ELF-1 (cell line): Measurements from ENCODE around the gene NANOS2.
"Not testable (repeated sequence)": the region's sequence is repeated elsewhere in the genome, so short reads cannot be mapped to it uniquely, and the experiment has no call there.

Experiments used
- DNase-seq: peaks from one replicate; pipeline ENCODE4 v3.0.0-alpha.2; 2016; ENCODE audit warnings: low read depth, low spot score

NANOS2 gene

DNA sequence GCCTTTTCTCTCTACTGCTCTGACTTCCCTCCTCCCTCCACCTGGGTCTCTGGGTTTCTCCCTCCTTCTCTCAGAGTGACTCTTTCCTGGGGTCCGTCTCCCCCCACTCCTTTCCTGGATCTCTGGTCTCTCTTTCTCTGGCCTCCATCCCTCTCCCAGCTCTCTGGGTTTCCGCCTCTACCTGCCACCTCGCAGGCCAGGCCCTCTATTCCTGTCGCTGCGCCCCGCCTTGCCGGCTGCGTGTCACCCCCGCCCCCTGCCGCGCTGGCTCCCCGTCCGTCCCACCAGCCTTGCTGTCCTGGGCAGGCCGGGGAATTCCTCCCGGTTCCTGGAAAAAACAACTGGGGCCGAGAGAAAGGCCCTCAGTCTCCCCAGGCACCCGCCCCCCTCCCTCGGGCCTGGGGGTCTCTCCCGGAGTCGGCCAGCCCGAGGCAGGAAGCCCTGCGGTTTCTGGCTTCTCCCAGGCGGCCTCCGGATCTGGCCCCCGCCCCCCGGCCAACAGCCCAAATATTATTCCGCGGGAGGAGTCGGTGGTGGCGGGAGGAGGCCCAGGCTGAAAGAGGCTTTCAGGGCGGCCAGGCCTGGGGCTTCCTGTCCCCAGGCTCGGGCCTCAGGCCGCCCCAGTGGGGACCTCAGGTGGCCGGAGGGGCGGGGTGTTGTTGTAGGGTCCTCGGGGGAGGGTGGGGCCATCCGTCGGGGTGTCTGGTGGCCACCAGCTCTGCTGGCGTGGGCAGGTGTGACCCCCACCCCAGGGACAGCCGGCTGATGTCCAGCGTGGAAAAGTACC is 38.0 kb downstream of the NANOS2 start:
- DNase-seq, result peak; percentile 44

DNA sequence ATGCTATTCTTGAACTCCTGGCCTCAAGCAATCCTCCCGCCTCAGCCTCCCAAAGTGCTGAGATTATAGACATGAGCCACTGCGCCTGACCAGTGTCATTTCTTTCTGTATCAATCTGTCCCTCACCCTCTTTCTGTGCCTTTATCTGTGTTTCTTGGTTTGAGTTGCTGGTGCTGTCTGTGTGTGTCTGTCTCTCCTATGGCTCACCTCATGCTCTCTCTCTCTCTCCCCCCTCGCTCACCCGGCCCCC is 38.5 kb downstream of the NANOS2 start:
- no peak for DNase-seq

DNA sequence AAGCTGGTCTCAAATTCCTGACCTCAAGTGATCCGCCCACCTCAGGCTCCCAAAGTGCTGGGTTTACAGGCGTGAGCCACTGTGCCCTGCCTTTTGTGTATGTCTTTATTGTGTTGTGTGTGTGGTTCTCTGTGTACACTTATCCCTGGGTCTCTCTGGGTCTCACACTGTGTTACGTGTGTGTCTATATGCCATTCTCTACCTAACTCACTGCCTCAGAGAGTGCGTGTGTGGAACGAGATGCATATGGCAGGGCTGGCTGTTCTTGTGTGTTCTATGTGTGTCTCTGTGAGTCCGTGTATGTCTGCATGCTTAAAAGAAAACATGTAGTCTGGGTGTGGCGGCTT is 40.0 kb downstream of the NANOS2 start:
- no peak for DNase-seq

DNA sequence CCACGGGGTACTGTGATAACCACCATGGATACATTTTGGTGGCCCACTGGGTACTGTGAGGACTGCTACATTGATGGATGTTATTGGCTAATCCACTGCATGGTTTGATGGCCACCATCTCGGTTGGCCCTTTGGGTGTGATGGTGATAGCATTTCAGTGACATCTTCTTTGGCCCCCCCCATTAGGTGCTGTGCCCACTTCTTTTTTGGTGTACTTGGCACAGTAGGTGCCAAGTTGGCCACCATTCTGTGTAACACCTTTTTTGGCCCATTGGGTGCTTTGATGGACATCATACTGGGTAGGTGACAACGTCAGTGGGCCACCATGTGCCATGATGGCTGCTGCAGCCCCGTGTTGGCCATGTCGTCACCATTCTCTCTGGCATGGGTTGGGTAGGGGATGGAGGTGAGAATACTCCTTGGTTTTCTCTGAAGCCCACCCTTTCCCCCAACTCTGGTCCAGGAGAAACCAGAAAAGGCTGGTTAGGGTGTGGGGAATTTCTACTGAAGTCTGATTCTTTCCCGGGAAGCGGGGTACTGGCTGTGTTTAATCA is 41.3 kb downstream of the NANOS2 start:
- DNase-seq, result no peak

DNA sequence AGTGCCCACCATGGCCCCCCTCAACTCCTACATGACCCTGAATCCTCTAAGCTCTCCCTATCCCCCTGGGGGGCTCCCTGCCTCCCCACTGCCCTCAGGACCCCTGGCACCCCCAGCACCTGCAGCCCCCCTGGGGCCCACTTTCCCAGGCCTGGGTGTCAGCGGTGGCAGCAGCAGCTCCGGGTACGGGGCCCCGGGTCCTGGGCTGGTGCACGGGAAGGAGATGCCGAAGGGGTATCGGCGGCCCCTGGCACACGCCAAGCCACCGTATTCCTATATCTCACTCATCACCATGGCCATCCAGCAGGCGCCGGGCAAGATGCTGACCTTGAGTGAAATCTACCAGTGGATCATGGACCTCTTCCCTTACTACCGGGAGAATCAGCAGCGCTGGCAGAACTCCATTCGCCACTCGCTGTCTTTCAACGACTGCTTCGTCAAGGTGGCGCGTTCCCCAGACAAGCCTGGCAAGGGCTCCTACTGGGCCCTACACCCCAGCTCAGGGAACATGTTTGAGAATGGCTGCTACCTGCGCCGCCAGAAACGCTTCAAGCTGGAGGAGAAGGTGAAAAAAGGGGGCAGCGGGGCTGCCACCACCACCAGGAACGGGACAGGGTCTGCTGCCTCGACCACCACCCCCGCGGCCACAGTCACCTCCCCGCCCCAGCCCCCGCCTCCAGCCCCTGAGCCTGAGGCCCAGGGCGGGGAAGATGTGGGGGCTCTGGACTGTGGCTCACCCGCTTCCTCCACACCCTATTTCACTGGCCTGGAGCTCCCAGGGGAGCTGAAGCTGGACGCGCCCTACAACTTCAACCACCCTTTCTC is 42.3 kb downstream of the NANOS2 start:
- DNase-seq, result no peak

DNA sequence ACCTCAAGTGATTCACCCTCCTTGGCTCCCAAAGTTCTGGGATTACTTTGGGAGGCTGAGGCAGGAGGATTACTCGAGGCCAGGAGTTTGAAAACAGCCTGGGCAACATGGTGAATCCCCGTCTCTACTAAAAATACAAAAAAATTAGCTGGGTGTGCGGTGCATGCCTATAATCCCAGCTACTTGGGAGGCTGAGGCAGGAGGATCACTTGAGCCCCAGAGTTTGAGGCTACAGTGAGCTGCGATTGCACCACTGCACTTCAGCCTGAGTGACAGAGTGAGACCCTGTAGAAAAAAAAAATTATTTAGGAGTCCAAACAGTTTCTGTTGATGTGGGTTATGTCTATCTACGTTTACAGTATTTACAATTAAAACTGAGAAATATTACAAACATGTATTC is 43.8 kb downstream of the NANOS2 start:
- DNase-seq, result no peak

DNA sequence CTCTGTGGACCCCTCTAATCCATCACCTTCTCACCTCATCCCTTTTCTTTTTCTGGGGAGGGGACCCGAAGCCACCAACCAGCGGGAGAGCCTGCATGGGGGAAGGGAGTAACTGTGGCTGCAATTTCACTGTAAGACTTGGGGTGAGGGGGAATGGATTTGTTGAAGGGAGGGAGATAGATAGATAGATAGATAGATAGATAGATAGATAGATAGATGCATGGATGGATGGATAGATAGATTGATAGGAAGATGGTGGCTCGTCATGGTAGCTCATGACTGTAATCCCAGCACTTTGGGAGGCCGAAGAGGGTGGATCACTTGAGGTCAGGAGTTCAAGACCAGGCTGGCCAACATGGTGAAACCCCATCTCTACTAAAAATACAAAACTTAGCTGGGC is 47.3 kb downstream of the NANOS2 start:
- DNase-seq, result not testable (repeated sequence)

DNA sequence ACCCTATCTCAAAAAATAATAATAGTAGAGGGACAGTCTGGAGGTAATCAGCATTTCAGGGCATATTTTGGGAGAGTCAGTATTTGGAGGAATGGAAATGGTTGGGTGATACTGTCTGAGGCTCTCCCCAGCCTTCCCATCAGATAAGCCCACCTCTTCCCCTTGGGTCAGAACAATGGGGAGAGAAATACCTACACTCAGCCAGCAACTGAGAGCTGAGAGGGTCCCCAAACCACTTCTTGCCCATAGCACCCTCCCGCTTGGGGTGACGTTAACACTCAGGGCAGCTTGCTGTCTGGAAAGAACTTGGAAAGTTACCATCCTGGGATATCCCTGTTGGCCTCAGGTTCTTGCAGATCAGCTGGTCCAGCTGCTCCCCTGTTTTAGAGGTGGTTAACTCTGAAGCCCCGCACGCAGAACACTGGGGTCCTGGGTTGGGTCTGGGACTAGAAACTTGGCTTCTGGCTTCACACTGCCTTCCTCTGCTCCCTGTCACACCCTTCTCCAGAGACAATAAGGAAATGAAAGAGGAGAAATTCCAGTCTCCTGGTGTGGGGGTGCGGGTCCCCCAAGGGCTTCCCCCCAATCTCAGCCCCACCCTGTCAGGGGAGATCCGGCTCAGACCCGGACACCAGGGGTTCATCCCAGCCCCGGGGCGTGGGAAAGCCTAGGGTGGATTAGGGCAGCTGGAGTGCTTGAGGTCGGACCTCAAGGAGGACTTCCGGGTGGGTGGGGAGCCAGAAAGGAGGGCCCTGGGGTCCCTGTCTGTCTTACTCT is 48.0 kb downstream of the NANOS2 start:
- DNase-seq, result no peak

DNA sequence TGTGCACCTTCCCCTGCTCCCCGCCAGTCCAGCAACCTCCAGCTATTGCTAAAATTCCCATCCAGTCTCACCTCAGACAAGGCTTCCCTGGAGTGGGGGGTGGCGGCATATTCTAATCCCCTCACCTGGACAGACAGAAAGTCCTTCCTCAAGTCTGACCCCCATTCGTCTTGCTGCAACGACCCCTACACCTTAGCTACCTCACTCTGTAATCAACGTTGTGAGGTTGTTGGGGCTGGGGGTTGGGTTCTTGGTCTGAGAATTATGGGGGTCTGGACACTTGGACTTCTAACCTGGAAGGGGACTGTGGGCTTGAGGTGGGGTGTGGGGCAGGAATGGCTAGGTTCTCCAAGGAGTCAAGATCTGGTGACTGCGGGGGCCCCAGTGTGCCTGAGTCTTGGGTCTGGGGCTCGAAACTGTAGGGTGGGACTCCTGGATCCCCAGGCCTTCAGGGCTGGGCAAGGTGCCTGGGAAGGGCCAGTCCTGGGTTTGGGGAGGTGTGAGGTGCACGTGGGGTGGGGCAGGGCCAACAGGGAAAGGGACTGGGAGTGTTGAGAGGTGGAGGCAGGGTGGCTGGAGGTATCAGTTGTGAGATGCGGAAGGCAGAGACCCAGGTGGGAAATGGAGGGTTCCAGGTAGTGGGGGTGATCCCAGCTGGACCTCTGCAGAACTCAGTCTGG is 49.2 kb downstream of the NANOS2 start:
- DNase-seq, result no peak

DNA sequence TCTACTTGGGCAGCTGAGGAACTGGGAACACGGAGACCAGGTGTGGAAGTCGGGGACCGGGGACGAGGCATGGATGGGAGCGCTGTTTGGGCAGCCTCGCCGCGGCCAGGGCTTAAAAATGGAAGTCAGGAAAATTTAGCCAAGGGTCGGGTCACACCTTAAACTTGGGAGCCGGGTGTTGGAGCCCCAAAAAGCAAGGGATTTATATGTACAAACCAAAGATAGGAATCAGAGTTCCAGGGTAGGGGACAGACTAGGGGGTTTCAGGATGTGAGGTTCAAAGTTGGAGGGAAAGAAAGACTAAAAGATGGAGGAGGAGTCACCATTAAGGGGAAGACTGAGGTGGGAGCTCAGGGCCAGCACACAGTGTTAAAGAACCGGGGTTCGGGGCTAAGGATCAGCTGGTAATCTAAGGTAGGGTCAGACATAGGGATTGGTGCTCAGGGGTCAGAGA is 49.9 kb downstream of the NANOS2 start:
- DNase-seq, result no peak

DNA sequence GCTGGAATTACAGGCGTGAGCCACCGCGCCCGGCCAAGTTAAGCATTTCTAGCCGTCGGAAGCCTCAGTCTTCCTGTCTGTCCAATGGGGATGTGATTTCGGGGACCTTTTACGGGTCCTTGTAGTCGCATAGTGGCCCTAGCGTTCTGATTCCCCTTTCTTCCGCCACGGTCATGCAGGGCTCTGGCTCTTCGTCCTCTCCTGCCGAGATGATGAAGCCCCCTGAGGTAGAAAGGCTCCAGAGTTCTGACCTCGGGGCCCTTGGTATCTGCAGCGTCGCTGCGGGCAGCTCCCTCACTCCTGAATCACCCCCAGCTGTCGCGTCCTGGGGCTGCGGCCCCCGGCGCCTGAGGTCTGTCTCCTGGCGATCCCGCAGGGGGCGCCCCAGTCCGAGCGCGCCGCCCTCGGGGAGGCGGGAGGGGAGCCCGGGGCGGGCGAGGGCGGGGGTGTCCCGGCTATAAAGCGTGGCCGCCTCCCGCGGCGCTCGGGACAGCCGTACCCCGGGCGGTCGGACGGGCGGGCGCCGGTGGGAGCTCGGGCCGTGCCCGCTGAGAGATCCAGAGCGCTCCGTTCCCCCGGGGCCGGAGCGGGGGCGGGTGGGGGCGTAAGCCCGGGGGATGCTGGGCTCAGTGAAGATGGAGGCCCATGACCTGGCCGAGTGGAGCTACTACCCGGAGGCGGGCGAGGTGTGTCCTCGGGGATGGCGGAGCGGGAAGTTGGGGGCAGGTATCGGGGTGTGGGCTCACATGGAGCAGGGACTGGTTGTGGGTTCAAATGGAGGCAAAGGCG is 50.5 kb downstream of the NANOS2 start, which contains the start of gene FOXA3:
Gene FOXA3, plus strand, starts transcription at position 487 of the 789 bp plus-strand sequence. Its CDS starts 131 bp downstream, at position 618.
- peak; percentile 56 for DNase-seq

DNA sequence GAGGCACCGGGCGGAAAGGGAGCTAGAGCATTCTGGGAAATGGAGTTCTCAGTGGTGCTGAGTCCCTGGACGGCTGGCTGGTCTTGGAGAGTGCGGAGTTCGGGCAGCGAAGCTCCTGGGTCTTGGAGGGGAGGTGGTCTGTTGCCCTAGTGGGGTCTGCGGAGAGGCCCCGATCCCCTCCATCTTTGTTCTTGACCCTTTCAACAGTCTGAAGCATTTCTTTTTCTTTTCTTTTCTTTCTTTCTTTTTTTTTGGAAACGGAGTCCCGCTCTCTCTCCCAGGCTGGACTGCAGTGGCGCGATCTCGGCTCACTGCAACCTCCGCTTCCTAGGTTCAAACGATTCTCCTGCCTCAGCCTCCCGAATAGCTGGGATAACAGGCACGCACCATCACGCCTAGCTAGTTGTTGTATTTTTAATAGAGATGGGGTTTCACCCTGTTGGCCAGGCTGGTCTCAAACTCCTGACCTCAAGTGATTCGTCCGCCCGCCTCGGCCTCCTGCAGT is 51.2 kb downstream of the NANOS2 start:
- no peak for DNase-seq
